Body of pancreas (tissue), 4 donors: ENCODE measurements around the gene HHAT. TPM values are rescaled to one million over a fixed set of nuclear protein-coding genes. Genes with fewer than 3 reads are reported as not detected.

Source experiments
- ATAC-seq: fragments of 150-250 bp; one replicate; pipeline ENCODE4 v1.9.1; 2016
- DNase-seq, 4 donors: peaks; one replicate each; pipeline ENCODE4 v3.0.0-alpha.2; 2019
- H3K27ac ChIP-seq, 4 donors: fragments of 200-600 bp; sonication (generic); 1 replicate in 3 of 4; 2 replicates in 1 of 4; pipeline versions ENCODE4 v1.5.1 to v1.6.1; 2016 to 2019; ENCODE audit warnings: mild to moderate bottlenecking in 1 of 4, mixed read lengths in 1 of 4, moderate library complexity in 1 of 4
- H3K27me3 ChIP-seq, 2 donors: fragments of 200-600 bp; sonication (generic); one replicate each; pipeline ENCODE4 v1.6.0; 2016; ENCODE audit warnings: mild to moderate bottlenecking in 1 of 2
- H3K36me3 ChIP-seq, 2 donors: fragments of 200-600 bp; sonication (generic); replicated peaks in 1 of 2; 2 replicates each; pipeline ENCODE4 v1.5.1; 2016; ENCODE audit warnings: low read depth in 2 of 2; ENCODE audit not compliant: insufficient read depth in 1 of 2
- H3K4me1 ChIP-seq: fragments of 200-600 bp; sonication (generic); one replicate; pipeline ENCODE4 v1.6.0; 2016
- H3K4me3 ChIP-seq, 2 donors: fragments of 200-600 bp; sonication (generic); 1 replicate in 1 of 2; 2 replicates in 1 of 2; pipeline ENCODE4 v1.5.1; 2016 to 2019
- H3K9me3 ChIP-seq, 3 donors: fragments of 200-600 bp; sonication (generic); 1 replicate in 2 of 3; 2 replicates in 1 of 3; pipeline ENCODE4 v1.5.1; 2016
- POLR2A ChIP-seq, 3 donors: fragments of 450-650 bp; IDR thresholded peaks; one replicate each; pipeline ENCODE4 v1.6.1; 2016; ENCODE audit warnings: antibody characterized with exemption in 3 of 3, mild to moderate bottlenecking in 2 of 3
- WGBS, 2 donors: methylation state at CpG; one replicate each; pipeline ENCODE4 v1.1.5; 2017; 5-methylcytosine and 5-hydroxymethylcytosine counted together
- intact Hi-C: fragments of 100-400 bp; cut with DNase I; formaldehyde crosslinking; loops from one replicate; pipeline ENCODE4 v1.15.1; 2023
- total RNA-seq, 2 donors: library from RNA; depleted of rRNA; stranded (reverse); fragments of >200 nt; gene quantifications; one replicate each; pipeline ENCODE4 v1.1.0, GENCODE V29; 2016
- TF ChIP-seq, protein P1 (sequence below), 7 experiments: fragments of 450-650 bp in 4 of 7; fragments of 200-600 bp in 3 of 7; sonication (generic) in 3 of 7; IDR thresholded peaks; one replicate each; pipeline ENCODE4 v1.5.1; 2016 to 2019; ENCODE audit warnings: antibody characterized with exemption in 7 of 7

HHAT gene
- total RNA-seq, 2 donors from 2014 or later, result 4.4 to 19.4 TPM

GRCh38 chr1:210476730-210477129 is 148.0 kb downstream of the HHAT start:
- no peak for TF ChIP-seq POLR2A (IDR thresholded peaks at IDR 0.05)
- TF ChIP-seq, protein P1, sequence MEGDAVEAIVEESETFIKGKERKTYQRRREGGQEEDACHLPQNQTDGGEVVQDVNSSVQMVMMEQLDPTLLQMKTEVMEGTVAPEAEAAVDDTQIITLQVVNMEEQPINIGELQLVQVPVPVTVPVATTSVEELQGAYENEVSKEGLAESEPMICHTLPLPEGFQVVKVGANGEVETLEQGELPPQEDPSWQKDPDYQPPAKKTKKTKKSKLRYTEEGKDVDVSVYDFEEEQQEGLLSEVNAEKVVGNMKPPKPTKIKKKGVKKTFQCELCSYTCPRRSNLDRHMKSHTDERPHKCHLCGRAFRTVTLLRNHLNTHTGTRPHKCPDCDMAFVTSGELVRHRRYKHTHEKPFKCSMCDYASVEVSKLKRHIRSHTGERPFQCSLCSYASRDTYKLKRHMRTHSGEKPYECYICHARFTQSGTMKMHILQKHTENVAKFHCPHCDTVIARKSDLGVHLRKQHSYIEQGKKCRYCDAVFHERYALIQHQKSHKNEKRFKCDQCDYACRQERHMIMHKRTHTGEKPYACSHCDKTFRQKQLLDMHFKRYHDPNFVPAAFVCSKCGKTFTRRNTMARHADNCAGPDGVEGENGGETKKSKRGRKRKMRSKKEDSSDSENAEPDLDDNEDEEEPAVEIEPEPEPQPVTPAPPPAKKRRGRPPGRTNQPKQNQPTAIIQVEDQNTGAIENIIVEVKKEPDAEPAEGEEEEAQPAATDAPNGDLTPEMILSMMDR (IDR thresholded peaks at IDR 0.05), result no peak
- no peak for ATAC-seq

DNA sequence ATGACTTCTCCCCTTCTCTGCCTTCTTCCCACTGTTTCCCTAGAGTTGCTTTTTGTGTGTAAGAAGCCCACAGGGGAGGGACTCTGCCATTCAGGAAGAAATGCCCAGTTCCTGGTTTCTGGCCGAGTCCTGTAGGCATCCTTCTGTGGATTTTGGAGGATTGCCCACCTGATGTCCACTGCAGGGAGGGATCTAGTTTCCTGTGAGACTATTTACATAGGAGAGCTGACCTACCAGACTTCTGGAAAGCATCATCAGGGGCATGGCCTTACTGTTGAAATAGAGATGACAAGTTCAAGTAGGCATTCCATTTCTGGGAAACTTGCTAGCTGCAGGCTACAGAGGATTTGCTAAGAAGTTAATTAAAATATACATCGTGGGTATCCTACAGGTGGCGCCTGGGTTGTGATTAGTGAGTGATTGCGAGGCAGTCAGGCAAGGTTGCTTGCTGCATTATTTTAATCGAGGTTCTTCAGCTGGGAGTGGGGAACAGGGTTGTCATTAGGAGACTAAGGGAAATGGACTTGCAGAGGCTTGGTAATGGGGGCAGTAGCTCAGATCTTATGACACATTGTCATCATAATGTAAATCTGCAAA is 148.7 kb downstream of the HHAT start:
- no peaks in the 10 kb centered on the region for H3K4me1 ChIP-seq
- TF ChIP-seq, protein P1 (IDR thresholded peaks at IDR 0.05), result no peak
- no peak for TF ChIP-seq POLR2A (IDR thresholded peaks at IDR 0.05)
- DNase-seq, result peak in 1 of 4 donors; percentile 3
- H3K36me3 ChIP-seq, result no peaks in the 10 kb centered on the region
- no peak overlapping the region for H3K4me3 ChIP-seq
- intact Hi-C loops, result no loop called here
- 53 to 64% methylated on average over 5 of the region's 5 CpGs for WGBS, 2 donors
- no peaks in the 10 kb centered on the region for H3K27me3 ChIP-seq
- H3K27ac ChIP-seq, result no peak overlapping the region
- no peak for ATAC-seq
- no peaks in the 10 kb centered on the region for H3K9me3 ChIP-seq

More at GRCh38 chr1:210476730-210477129, 148.0 kb downstream of the HHAT start:
- Histone ChIP-seq H3K36me3 (no peaks in the 10 kb centered on the region), H3K4me3 (no peak overlapping the region), H3K4me1 (no peaks in the 10 kb centered on the region), H3K27ac (no peak overlapping the region), H3K27me3 (no peaks in the 10 kb centered on the region), H3K9me3 (no peaks in the 10 kb centered on the region)
- no peak for DNase-seq
- WGBS, 2 donors, result 100% methylated on average over 1 of the region's 1 CpG
- intact Hi-C loops, result no loop called here

GRCh38 chr1:210478820-210479219 is 150.1 kb downstream of the HHAT start:
- intact Hi-C loops, result no loop called here
- WGBS, 2 donors, result 70 to 80% methylated on average over 5 of the region's 5 CpGs

DNA sequence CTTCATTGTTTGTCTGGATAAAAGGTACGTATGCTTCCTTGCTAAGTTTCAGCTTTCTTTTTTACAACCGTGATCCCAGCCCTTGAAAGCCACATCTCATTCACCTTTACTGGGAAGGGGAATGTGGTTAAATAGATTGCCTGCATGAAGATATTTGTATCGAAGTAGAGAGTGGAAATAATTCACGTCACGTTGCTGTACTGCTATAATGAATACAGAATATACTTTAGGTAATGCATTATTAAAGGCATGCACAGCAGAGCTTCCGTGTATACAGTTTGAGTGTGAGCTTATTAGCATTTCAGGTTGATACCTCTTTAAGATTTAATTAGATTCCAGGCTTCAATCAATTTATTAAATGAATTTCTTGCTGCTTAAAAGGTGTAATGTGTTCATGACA is 153.8 kb downstream of the HHAT start:
- 78 to 79% methylated on average over 6 of the region's 6 CpGs for WGBS, 2 donors
- Histone ChIP-seq H3K27me3 (no peaks in the 10 kb centered on the region), H3K36me3 (no peaks in the 10 kb centered on the region), H3K9me3 (no peaks in the 10 kb centered on the region), H3K4me1 (no peaks in the 10 kb centered on the region), H3K27ac (no peak overlapping the region), H3K4me3 (no peak overlapping the region)
- intact Hi-C loops, result no loop called here
- no peak for ATAC-seq
- TF ChIP-seq POLR2A (IDR thresholded peaks at IDR 0.05), result no peak
- TF ChIP-seq, protein P1 (IDR thresholded peaks at IDR 0.05), result no peak
- no peak for DNase-seq

More at GRCh38 chr1:210478820-210479219, 150.1 kb downstream of the HHAT start:
- no peak overlapping the region for H3K27ac ChIP-seq
- ATAC-seq (no peak), DNase-seq (no peak)
- no peaks in the 10 kb centered on the region for H3K36me3 ChIP-seq
- no peak overlapping the region for H3K4me3 ChIP-seq
- H3K27me3 ChIP-seq, result no peaks in the 10 kb centered on the region
- TF ChIP-seq, protein P1 (IDR thresholded peaks at IDR 0.05), result no peak
- no peak for TF ChIP-seq POLR2A (IDR thresholded peaks at IDR 0.05)
- H3K9me3 ChIP-seq, result no peaks in the 10 kb centered on the region
- no peaks in the 10 kb centered on the region for H3K4me1 ChIP-seq
